Diencephalon (tissue), 1 donor: ENCODE measurements around the gene DLG3. TPM values are rescaled to one million over a fixed set of nuclear protein-coding genes. Genes with fewer than 3 reads are reported as not detected.

Experiments used
- small RNA-seq: library from RNA; depleted of rRNA; stranded (forward); fragments of <200 nt; gene quantifications from one replicate; pipeline ENCODE3, GENCODE V24; 2014
- total RNA-seq: library from RNA; depleted of rRNA; stranded (reverse); fragments of >200 nt; gene quantifications from one replicate; pipeline ENCODE4 v1.2.3, GENCODE V29; 2014

DLG3 gene
- 68.0 TPM for total RNA-seq

GRCh38 chrX:70444326-70444945, at the start of gene DLG3:
Gene DLG3 (plus strand): TSS chrX:70444835. CDS start chrX:70445202, 367 bp downstream.

DNA sequence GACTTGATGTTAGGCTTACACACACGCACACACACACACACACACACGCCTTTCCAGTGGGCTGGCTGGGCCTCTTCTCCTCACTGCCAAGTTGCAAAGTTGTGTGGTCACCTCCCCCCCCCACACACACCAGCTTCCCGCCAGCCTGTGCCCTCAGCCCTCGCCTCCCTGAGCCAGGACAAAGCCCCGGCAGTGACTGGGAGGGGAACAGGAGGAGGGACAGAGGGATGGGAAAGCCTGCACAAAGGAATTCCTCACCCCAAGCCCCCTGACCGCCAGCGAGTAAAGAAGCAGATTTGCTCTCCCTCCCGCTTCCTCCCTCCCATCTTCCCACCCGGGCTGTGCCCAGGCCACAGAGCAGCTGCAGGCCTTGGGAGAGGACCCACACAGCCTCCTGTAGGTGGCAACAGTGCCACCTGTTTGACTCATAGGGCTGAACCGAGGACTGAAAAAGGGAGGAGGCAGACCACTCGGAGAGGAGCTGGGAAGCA, 21.7 kb upstream of the DLG3 start, which contains the start of gene GDPD2:
TSS of gene GDPD2 (plus strand) at position 464 of the 491 bp plus-strand sequence. CDS start 1,671 bp downstream, outside the sequence.

Small RNAs within 50 kb of the gene (small RNA-seq; reads per million reads assigned to genes)
- gene RNU4-81P (not detected), gene RNY4P23 (18.1 reads per million, percentile 94 among the genes with 10 or more reads in this experiment)

Other genes starting within 250 kb of the DLG3 start
- not detected for gene AWAT1, start 210.2 kb upstream of the DLG3 start, total RNA-seq
- gene P2RY4, start 184.6 kb upstream of the DLG3 start, total RNA-seq, result not detected
- gene ARR3, start 176.5 kb upstream of the DLG3 start, total RNA-seq, result not detected
- gene RAB41, start 162.7 kb upstream of the DLG3 start, total RNA-seq, result not detected
- 45.4 TPM for gene PDZD11, start 154.9 kb upstream of the DLG3 start, total RNA-seq
- 5.8 TPM for gene KIF4A, start 154.7 kb upstream of the DLG3 start, total RNA-seq
- gene GDPD2, start 21.5 kb upstream of the DLG3 start, total RNA-seq, result 14.3 TPM